SHP77 treated with DMSO at 0.1 percent for 48 hours (cell line): ENCODE data around the gene CYP17A1.
"Not testable (repeated sequence)": the region's sequence is repeated elsewhere in the genome, so short reads cannot be mapped to it uniquely, and the experiment has no call there.

Experiments
- DNase-seq: peaks from one replicate; lab custom pipeline; 2025; lab: John Stamatoyannopoulos, UW

The CYP17A1 gene

GRCh38 chr10:102837230-102837721 lies at the start of gene CYP17A1:
CYP17A1 (minus strand) TSS chr10:102837413; CDS start chr10:102837361, 52 bp downstream.
- no peak for DNase-seq

GRCh38 chr10:102880256-102880655 lies 43.0 kb upstream of the CYP17A1 start:
- DNase-seq: no peak

GRCh38 chr10:102878629-102879028 lies 41.4 kb upstream of the CYP17A1 start:
- no peak for DNase-seq

- DNase-seq: no peak
These were observed 39.5 kb upstream of the CYP17A1 start for GRCh38 chr10:102876747-102877153.

GRCh38 chr10:102872163-102872562 lies 35.0 kb upstream of the CYP17A1 start:
- no peak for DNase-seq

GRCh38 chr10:102870221-102870620 lies 33.0 kb upstream of the CYP17A1 start:
- DNase-seq: no peak

- peak; percentile 36 for DNase-seq
These were observed 32.3 kb upstream of the CYP17A1 start, which contains the start of gene AS3MT for GRCh38 chr10:102869258-102870198. AS3MT (plus strand) TSS chr10:102869470; CDS start chr10:102869593, 123 bp downstream.

GRCh38 chr10:102868911-102869257 lies 31.7 kb upstream of the CYP17A1 start:
- peak; percentile 36 for DNase-seq

- no peak for DNase-seq
These were observed 28.4 kb upstream of the CYP17A1 start for GRCh38 chr10:102865620-102866019.

GRCh38 chr10:102863660-102864059 lies 26.4 kb upstream of the CYP17A1 start:
- DNase-seq: no peak

GRCh38 chr10:102859911-102860310 lies 22.7 kb upstream of the CYP17A1 start:
- DNase-seq: no peak

- no peak for DNase-seq
These were observed 19.7 kb upstream of the CYP17A1 start for GRCh38 chr10:102856758-102857424.

GRCh38 chr10:102855731-102856436 lies 18.7 kb upstream of the CYP17A1 start:
- not testable (repeated sequence) for DNase-seq

GRCh38 chr10:102853237-102853636 lies 16.0 kb upstream of the CYP17A1 start:
- DNase-seq: not testable (repeated sequence)

GRCh38 chr10:102850025-102850518 lies 12.9 kb upstream of the CYP17A1 start:
- no peak for DNase-seq

- no peak for DNase-seq
These were observed 8.2 kb upstream of the CYP17A1 start for GRCh38 chr10:102845352-102845902.

- not testable (repeated sequence) for DNase-seq
These were observed 7.1 kb upstream of the CYP17A1 start for GRCh38 chr10:102844190-102844776.

- DNase-seq: not testable (repeated sequence)
These were observed 5.9 kb upstream of the CYP17A1 start for GRCh38 chr10:102843139-102843538.

GRCh38 chr10:102841827-102842345 lies 4.7 kb upstream of the CYP17A1 start:
- no peak for DNase-seq

- not testable (repeated sequence) for DNase-seq
These were observed 1.2 kb upstream of the CYP17A1 start for GRCh38 chr10:102838276-102838927.
